HT1080 (cell line): ENCODE results near the gene PIK3R4. TPM values are rescaled to one million over a fixed set of nuclear protein-coding genes. Genes with fewer than 3 reads are reported as not detected.
A peak's percentile ranks its signal among the peaks of the same experiment; 100 is the strongest.

ENCODE experiments used
- DNase-seq: peaks from one replicate; pipeline ENCODE4 v3.0.0-alpha.2; 2015; ENCODE audit warnings: low read depth
- polyA plus RNA-seq, 2 experiments: library from polyadenylated mRNA; depleted of rRNA; stranded (reverse); fragments of >200 nt; gene quantifications; 2 replicates each; pipeline ENCODE4 v1.2.3, GENCODE V29; 2015
- total RNA-seq: library from RNA; depleted of rRNA; stranded (reverse); fragments of >200 nt; shearing (Covaris generic); gene quantifications from 2 replicates; pipeline ENCODE4 v1.2.3, GENCODE V29; 2014; rRNA removed

PIK3R4 gene
- 58.6 and 65.0 TPM in 2 replicates for total RNA-seq
- 30.8 and 34.3 TPM in 2 replicates for polyA plus RNA-seq (2015; cell fraction: cytosol; rRNA removed)
- 161 and 198 TPM in 2 replicates for polyA plus RNA-seq (2015; cell fraction: nucleus; rRNA removed)

DNA sequence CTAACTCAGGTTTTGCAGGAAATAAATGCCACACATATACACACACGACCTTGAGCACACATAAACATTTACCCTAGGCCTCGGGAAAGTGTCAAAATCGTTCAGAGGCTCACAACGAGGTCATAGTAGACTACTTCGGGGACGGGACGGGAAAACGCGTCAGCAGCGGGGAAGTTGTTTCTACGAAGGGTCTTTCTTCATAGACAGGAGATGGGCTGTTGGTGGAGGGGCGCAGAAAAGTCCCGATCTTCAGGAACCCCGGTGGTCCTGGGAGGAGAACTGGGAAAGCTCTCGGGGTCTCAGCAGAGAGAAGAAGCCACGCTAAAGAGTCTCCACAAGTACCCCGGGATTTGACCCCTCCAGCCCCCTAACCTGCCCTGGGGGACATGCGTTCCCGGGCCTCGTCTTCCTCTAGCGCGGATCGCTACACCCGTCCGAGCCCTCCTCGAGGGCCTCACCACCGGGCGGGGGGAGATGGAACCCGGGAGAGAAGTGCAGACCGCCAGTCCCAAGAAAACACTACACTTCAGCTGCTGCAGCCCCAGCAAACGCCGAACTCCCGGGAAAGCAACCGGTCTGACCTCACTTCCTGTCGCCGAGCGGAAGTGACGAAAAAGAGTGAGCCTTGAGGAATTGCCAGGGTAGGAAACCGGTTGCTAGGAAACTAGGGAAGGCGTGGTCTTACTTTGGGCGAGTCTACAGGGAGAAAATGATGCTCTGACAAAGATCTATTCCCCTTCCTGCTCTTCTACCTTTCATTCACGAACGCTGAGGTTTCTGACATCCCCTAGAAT, at the start of gene PIK3R4:
TSS of gene PIK3R4 (minus strand) at position 584 of the 794 bp plus-strand sequence. CDS start 1,611 bp downstream, outside the sequence.
- DNase-seq = peak; percentile 99

DNA sequence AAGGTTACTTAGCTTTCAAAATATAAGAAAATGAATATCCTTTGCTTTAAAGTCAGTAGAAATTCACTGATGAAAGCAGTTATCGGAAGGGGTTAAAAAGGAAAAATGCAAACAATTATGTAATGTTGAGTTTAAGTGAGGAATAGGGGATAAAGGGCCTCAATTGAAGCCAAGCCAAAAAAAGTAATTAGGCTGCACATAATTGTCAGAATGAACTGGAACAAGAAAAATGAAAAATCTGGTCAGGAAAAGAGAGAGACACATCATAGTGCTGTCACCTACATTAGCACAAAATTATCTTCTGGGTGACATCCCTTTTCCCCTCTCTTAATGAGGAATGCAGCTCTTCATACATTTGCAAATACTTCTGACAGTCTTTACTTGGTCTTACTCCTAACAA, 48.8 kb upstream of the PIK3R4 start:
- DNase-seq = no peak

DNA sequence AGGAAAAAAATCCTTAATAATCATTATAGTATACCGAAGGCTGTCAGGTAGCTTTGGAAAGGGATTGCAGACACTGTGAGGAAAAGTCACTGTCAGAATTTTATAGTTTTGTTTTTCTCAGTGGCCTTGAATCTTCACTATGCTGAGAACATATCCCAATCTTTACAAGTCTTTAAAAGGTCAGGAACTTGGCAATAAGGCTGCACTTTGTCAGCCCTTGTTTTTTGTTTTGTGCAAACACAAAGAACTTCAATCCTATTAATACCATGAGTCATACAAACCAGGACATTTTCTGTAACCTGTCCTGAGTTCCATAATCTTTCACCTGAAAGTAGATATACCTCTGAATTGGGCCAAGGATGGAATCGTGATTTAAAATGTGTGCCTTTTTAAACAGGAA, 45.6 kb upstream of the PIK3R4 start:
- DNase-seq = no peak

DNA sequence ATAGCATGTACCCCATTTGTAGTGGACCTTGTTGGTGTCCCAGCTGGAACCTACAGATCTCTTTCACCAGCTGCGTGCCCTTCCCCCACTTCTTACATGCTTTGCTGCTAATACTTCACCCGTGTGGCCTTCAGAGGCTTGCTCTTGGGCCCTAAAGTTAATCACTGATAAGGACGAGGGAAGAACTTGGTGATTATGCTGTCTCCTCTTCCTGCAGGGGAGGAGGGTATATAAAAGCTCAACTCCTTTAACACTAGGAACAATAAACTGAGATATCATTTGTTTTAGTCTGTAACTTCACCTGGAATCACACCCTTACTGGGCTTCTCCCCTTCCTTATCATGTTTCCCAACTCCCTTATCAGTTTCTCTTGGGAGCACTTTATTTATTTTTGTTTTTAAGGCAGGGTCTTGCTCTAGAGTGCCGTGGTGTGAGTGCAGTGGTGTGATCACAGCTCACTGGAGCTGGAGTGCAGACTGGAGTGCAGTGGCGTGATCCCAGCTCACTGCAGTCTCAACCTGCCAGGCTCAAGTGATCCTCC, 43.2 kb upstream of the PIK3R4 start:
- no peak for DNase-seq

DNA sequence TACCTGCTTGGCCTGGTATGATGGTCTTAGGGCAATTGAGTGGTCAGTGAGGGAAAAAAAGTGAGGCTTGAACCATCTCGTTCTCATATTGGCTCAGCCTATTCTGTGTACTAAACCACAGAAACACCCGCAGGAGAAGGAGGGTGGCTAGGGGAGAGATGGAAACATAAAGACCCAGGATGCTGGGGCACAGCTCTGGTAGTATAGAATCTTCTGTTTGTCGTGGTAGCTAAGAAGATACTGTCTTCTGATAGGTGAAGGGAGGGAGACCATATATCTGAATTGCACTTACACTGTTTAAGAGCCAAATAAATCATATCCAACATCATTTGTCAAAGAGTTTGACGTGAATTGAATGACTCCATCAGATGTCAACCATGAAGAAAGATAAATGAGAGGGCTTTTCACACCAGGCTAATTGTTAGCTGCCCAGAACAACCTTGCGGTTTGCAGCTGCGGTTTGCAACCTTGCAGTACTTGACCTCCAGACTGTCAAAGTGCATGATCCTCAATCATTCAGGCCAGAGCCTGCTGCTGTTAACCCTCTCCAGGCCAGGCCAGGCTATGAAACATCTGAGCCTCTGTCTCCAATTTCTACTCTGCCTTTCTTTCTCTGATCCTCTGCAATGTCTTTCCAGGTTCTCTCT, 40.9 kb upstream of the PIK3R4 start:
- DNase-seq = no peak

DNA sequence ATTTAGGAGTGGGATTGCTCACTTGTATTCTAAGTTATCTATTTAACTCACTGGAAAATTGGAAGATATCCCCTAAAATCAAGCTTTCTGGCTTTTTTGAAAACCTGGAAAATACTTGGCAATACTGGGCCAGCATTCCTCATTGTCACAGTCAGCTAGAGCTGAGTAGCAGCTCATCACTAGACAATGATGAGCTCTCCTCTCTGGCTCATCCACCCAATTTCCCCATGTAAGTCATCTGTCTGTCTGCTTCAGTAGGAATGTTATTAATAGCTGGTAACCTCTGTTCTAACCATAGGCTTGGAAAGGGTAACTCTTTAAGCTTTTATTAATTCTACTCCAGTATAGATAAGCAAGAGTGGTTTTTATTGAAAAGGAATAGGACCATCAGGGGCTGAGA, 39.7 kb upstream of the PIK3R4 start:
- no peak for DNase-seq

DNA sequence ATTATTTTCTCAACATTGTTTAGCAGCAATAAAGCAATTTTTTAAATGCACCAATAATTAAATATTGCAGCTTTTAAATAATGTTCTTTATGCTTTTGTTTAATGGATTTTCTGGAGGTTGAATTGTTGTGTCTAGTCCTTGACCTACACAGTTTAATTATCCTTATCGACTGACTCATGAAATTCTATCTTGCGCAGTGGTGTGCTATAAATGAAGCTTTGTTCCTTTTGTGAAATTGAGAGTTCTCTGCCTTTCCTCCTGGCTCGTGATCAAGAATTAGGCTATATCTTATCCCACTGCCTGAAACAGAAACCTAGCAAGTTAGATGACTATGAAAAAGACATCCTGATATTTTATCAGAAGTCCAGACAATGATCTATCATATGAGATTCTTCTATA, 37.0 kb upstream of the PIK3R4 start:
- DNase-seq = peak; percentile 84

DNA sequence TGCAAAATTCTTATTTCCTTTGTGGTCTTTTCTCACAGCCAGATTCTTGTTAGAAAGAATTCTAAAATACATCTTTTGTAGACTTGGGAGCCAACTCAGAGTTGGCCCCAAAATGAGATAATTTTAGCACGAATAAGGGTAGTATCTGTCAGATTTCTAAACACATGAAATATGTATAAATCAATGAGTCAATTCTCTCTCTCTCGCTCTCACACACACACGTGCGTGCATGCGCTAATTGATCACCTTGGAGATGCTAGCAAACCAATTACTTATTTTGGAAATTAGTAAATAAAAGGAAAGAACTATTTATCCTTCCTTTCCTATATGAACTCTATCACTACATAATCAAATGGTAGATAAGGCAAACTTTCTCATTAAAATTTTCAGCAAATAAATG, 32.9 kb upstream of the PIK3R4 start:
- DNase-seq = no peak

DNA sequence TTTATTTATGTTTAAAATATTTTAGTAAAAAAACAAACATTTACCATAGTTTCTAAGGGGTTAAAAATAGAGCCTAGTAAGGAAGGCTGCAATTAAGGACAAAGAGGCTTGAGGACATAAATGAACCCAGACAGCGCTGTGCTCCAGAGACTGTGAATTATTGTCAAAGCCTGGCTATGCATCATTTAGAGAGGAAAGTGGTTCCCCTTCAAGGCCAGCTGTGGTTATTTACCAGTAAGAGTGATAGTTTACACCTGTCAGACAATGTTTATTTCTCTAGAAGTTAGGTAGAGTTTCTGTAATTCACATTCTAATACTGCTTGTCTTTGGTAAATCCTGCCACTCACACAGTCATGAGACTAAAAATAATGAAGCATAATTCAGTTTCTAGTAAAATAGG, 32.4 kb upstream of the PIK3R4 start:
- no peak for DNase-seq

DNA sequence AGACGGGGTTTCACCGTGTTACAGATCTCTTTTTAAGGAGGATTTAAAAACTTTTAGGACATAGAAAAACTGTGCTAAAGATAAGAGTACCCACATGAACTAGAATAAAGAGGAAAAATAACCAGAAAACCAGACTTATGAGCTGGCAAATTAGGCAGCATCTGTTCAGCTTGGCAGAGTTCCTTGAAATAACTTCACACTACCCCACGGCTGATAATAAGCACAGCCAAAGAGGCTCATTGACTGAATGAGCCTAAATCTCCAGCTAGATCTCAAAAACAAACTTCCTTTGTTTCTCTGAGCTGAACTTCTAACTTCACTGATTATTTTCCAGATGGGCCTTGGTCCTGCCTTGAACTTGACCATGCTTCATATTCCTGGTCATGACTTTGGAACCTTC, 26.7 kb upstream of the PIK3R4 start:
- DNase-seq = no peak

DNA sequence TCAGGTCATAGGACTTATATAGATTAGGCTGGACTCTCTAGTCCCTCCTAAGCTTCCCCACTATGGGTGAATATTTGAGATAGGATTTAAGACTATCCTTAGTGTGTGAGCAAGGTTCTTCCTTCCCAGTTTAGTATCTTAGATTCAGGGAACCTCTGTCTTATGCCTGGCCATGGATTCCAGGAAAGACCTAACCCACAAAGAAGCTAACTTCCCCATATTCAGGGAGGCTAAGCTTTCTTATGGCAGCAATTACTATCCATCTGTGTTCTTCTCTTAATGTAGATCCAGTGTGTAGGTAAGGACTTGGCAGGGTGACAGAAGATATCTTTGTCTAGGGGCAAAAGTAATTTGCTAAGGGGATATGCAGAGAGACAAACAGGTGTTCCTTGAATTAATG, 25.5 kb upstream of the PIK3R4 start:
- DNase-seq = no peak

DNA sequence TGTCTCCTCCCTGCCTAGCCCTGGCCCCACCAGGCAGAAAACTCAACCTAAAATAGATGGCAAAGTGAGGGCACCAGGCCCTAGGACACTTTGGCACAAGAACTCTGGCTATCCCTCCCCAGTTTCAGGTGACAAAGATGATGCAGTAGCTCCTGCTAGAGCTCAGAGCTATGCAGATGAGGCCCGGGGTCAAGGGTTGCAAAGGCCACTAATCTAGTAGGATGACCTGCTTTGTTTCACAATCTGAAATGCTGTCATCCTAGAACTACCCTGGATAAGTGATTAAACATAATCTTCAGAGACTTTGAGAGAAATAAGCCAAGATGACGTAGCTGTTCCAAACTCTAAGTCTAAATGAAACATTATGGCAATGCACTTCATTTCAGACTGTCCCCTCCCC, 24.0 kb upstream of the PIK3R4 start:
- no peak for DNase-seq

DNA sequence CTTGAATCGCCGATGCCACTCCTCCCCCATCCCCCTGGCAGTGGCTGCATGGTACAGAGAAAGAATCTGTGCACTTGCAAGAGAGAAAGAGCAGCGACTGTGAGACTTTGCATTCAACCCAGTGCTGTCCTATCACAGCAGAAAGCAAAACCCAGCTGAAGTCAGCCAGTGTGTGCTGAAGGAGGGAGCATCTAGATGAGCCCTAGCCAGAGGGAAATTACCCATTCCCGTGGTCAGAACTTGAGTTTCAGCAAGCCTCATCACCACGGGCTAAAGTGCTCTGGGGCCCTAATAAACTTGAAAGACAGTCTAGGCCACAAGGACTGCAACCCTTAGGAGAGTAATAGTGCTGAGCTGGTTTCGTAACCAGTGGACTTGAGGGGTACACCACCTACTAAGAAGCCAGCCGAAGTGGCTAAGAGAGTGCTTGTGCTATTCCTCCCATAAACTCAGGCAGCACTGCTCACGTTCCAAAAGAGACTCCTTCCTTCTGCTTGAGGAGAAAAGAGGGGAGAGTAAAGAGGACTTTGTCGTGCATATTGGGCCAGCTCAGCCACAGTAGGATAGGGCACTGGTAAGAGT, 15.2 kb upstream of the PIK3R4 start:
- DNase-seq = no peak

DNA sequence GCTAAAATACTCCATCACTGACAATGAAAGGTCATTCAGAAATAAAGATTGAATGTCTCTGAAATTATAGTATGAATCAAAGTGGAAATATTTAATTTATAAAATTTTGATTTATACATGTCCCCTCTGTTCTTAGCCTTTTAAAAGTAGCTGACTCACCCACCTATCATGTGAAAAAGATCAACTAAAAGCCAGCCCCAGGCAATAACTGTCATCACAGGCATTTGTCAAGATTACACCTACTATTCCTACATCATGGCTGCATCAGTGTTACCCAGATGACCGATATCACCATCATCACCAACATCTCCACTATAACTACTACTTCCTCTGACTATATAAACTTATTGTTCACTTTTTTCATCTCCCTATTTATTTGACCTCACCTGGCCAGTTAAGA, 14.3 kb upstream of the PIK3R4 start:
- DNase-seq = peak; percentile 56

DNA sequence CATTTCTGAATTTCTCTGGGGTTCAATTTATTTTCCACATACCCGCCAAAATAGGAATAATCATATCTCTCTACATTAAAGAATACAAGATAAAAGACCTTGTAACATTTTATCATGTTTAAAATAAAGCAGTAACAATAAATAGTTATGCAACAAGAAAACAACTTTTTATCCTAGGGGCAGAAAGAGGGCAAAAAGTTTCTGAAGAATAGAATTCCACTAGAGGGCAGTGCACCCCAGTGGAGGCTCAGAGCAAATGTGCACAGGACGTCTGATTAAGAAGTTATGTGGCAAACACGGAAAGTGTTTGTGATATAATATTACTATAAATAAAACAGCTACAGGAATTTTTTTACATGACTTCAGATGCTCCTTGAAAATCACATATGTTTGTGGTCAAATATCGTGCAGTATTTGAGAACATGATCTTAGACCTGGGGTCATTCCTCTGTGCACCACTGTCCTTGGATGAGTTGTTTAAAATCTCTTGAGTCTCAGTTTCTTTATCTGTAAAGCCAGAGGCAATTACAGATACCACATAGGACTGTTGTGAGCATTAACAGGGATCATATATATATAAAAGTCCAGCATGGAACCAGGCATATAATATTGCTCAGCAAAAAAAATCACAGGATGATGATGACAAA, 13.2 kb upstream of the PIK3R4 start:
- DNase-seq = peak; percentile 74

DNA sequence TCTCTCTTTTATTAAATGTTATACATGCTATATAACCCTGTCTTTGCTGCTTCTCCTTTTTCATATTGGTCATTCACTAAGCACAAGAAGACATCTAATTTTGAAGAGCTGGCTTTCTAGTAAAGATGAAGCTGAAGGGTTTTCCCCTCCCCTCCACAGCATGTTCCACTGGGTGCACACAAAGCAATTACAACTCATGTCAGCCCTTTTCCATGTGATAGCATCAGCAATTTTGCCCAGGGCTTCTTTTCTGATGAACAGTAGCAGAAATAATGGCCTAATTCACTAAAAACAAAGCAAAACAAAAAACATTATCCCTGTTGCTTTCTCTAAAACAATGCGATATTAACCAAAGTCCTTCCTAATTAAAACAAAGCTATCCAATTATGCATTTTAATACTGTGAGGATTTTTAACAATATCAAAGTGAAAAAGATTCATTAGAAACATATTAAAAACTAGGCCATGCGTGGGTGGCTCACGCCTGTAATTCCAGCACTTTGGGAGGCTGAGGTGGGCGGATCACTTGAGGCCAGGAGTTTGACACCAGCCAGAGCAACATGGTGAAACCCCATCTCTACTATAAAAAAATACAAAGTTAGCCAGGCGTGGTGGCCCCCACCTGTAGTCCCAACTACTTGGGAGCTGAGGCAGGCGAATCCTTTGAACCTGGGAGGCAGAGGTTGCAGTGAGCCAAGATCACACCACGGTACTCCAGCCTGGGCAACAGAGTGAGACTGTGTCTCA, 12.2 kb upstream of the PIK3R4 start:
- DNase-seq = no peak

DNA sequence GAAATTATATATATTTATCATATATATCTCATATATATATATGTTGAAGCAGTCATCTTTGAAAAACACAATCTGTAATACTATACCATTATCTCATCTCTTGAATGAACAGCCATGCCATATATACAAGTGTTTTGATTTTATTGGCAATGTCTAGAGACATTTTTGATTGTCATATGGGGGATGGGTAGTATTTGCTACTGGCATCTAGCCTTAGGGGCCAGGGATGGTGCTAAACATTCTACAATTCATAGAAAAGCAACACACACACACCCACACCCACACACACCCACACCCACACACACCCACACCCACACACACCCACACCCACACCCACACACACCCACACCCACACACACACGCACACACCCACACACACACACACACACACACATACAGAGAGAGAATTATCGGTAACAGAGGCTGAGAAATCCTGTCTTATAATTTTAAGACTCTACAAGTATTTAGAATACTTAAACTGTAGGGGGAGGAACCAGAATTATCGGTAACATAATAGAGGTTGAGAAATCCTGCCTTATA, 11.1 kb upstream of the PIK3R4 start:
- DNase-seq = no peak

DNA sequence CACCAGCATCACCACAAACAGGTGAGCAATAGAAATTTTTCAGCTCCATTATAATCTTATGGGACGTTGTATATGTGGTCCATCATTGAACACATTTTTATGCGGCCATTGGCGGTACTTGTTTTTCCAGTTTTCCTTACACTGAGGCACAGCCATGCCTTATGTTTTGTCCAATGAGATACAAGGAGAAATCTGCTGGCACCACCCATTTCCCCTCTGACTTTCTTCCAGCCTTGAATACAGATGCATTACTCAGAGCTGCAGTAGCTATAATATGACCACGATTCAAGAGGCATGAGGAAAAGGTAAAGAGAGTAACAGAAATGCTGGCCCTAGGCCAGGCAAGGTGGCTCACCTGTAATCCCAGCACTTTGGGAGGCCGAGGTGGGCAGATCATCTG, 9.0 kb upstream of the PIK3R4 start:
- peak; percentile 5 for DNase-seq

DNA sequence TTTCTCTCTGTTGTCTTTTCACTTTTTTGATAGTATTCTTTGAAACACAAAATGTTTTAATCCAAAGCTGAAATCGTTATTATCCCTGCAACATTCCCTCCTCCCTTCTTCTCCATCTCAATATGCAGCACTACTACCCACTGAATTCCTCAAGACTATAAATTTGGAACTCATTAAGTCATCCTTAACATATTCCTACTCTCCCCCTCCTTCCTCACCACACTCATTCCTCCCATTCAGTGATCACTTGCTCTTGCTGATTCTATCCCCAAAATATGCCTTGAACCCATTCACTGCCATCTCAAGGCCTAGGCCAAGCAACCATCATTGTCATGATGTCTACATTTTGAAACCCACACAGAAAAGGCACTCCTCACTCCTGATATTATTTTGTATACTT, 2.4 kb upstream of the PIK3R4 start:
- DNase-seq = no peak

DNA sequence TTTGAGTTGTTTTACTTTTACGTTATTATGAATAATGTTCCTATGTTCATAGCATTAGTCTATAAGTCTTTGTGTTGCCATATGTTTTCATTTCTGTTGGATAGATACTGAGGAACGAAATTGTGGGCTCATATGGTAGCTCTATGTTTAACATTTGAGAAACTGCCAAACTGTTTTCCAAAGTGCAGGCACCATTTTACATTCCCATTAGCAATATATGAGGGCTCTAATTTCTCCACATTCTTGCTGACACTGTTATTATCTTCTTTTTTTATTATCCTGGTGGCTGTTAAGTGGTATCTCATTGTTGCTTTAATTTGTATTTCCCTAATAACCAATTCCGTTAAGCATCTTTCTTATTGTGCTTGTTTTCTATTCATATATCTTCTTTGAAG, 1.8 kb upstream of the PIK3R4 start:
- DNase-seq = no peak

DNA sequence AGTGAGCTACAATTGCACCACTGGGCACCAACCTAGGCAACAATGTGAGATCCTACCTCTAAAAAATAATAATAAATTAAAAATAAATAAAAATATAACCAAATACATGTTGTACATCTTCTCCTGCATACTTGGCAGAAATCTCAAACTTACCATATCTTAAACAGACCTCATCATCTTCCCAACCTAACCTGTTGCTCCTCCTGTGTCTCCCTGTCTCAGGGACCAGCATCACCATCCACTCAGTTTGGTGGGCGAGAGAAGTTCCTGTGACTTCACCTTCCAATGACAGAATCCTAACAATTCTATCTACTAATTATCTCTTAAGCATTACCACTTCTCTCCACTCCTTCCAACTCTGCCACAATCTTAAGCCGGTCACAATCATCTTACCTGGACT, 3.3 kb downstream of the PIK3R4 start:
- no peak for DNase-seq
